HG02763 (cell line): ENCODE data around the gene ALDH3B2.
"Not testable (repeated sequence)": the region's sequence is repeated elsewhere in the genome, so short reads cannot be mapped to it uniquely, and the experiment has no call there.

ENCODE experiments used
- ATAC-seq: cut with Tn5 transposase; IDR thresholded peaks from one replicate; pipeline ENCODE4 v1.9.1; 2021; ENCODE audit warnings: mild to moderate bottlenecking, moderate library complexity; ENCODE audit not compliant: unreplicated experiment

Gene ALDH3B2

DNA sequence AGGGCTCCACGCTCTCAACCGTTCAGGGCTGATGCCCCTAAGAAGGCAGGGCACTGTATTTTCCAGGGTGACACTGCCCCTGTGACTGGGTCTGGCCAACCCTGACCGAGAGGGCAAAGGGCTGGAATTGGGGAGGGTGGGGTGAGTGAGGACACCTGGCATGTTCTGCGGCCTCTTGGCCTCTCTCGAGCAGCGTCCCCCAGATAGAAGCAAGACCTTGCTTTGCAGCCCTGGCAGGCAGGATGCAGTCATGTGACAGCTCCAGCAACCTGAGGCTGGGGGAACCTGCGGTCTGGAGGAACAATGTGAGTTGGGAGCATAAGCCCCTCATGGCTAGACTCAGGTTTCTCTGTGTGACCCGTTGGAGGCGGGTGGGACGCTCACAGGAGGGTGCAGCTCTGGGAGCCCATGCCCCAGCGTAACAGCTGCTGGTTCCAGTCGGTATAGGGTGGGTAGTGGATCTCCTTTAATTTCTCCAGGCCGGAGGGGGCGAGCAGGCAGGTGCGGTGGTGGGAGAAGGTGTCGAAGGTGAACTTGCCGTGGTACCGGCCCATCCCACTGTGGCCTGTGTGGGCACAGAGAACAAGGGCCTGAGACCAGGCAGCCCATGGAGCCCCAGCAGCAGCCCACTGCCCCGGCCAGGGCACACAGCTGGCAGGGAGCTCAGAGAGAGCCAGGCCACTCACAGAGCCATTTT, 11.4 kb downstream of the ALDH3B2 start:
- no peak for ATAC-seq

DNA sequence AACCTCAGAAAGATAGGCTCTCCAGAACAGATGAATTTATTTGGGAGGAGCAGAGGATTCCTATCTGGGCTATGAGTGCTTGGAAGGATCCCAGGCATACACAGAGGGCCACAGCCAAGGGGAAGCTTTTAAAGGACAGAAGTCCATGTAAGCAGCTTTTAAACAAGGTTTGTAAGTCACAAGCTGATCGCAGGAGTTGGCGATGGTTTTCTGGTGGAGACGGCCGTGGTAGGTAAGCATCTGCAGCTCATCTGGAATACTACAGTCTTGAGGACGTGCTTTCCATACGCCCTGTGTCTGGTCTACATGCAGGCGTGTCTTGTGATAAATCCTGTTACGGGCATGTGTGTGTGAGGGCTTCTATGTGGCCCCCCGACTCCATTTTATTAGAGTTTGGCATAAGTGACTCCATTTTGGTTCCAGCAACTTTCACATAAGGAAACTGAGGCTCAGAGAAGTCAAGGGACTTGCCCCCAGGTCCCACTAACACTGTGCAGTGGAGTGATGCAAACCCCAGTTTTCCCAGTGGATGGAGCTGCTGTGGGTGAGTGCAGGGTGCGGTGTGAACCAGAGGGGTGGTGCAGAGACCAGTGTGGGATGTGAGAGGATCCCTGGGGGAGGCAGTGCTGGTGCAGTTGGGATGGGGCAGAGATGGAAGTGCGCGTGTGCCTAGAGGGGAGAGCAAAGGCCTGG, 12.1 kb downstream of the ALDH3B2 start:
- no peak for ATAC-seq

DNA sequence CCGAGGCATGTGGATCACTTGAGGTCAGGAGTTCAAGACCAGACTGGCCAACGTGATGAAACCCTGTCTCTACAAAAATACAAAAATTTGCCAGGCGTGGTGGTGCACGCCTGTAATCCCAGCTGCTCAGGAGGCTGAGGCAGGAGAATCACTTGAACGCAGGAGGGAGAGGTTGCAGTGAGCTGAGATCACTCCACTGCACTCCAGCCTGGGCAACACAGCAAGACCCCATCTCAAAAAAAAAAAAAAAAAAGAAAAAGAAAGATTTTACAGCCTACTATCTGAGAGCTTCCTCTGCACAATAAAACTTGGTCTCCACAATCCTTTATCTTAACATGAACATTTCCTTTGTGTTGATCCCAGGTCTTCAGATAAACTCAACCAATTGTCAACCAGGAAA, 13.7 kb downstream of the ALDH3B2 start:
- ATAC-seq, result not testable (repeated sequence)

DNA sequence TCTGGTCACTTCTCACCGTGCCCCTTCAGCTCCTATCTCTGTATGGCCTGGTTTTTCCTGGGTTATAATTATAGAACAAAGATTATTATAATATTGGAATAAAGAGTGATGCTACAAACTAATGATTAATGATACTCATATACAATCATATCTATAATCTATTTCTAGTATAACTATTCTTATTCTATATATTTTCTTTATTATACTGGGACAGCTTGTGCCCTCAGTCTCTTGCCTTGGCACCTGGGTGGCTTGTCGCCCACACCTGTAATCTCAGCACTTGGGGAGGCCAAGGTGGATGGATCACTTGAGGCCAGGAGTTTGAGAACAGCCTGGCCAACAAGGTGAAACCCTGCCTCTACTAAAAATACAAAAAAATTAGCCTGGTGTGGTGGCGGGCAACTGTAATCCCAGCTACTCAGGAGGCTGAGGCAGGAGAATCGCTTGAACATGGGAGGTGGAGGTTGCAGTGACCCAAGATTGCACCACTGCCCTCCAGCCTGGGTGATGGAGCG, 14.7 kb downstream of the ALDH3B2 start:
- ATAC-seq, result not testable (repeated sequence)

DNA sequence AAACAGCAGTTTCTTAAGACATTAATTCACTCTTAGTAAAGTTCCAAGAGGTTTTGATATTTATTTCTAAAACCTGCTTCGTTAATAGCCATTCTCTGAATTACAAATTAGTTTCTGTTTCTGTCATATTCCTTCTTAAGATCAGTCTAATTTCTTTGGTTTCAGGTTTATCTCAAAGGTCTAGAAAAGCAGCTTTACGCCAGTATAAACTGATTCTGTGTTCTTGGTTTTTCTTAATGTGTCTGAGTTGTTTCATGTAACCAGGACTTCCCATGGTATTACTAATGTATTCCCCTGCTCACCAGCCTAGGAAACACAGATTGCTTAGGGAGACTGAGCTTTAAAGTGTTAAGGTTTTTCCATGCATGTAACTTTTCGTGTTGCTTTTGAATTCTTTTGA, 17.1 kb downstream of the ALDH3B2 start:
- no peak for ATAC-seq

DNA sequence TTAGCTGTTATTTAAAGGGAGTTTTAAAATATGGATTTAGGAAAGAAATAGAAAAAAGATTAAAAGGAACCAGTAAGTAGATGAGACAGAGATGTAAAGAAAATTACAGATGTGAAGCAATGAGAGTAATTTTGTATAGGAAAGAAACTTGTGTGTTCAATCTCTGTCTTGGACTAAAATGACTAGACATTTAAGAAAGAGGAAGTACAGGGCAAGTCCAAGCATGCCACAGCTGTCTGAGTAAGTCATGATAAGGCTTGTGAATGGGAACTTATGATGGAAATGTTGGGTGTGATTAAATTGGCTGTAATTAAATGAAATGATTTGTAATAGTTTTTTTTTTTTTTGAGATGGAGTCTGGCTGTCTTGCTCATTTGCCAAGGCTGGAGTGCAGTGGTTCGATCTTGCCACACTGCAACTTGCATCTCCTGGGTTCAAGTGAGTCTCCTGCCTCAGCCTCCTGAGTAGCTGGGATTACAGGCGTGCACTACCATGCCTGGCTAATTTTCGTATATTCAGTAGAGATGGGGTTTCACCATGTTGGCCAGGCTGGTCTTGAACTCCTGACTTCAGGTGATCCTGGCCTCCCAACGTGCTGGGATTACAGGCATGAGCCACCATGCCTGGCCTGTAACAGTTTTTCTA, 18.0 kb downstream of the ALDH3B2 start:
- ATAC-seq, result no peak

DNA sequence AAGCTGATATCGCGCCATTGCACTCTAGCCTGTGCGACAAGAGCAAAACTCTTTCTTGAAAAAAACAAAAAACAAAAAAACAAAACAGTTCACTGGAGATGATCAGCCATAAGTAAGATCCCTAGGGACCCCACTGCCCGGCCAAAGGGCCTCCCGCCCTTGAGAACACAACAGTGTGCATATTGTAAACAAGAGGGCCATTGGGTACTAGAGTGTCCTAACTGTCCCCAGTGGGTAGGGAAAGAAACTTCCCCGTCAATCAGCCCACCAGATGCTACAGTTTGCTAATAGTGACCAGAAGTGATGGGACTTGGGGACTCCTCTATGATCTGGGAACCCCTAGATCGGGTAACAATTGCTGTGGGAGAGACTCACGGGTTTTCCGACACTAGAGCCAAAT, 20.2 kb downstream of the ALDH3B2 start:
- no peak for ATAC-seq

DNA sequence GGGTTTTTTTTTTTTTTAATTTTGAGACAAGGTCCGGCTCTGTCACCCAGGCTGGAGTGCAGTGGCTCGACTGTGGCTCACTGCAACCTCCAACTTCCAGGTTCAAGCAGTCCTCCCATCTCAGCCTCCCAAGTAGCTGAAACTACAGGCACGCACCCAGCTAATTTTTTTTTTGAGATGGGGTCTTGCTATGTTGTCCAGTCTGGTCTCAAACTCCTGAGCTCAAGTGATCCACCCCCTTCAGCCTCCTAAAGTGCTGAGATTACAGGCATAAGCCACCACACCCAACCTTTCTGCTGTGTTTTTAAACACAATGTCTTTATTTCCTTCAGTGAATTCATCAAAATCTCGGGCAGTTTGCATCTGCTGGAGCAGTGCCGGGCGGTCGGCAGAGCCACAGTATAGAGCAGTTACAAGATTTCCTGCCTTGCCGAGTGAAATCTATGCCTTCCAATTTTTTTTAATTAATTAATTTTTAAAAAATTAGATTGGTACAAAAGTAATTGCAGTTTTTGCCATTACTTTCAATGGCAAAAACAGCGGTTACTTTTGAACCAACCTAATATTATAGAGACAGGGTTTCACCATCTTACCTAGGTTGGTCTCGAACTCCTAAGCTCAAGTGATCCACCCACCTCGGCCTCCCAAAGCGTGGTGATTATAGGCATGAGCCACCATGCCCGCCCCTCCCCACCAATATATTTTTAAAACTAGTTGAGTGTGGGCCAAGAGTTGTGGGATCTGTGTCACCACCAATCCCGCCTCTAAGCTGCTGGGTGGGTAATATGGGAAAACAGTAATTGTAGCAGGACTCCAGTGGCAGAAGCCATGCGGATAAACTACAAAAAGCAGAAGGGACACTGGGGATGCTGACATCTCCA, 21.2 kb downstream of the ALDH3B2 start:
- ATAC-seq, result no peak

DNA sequence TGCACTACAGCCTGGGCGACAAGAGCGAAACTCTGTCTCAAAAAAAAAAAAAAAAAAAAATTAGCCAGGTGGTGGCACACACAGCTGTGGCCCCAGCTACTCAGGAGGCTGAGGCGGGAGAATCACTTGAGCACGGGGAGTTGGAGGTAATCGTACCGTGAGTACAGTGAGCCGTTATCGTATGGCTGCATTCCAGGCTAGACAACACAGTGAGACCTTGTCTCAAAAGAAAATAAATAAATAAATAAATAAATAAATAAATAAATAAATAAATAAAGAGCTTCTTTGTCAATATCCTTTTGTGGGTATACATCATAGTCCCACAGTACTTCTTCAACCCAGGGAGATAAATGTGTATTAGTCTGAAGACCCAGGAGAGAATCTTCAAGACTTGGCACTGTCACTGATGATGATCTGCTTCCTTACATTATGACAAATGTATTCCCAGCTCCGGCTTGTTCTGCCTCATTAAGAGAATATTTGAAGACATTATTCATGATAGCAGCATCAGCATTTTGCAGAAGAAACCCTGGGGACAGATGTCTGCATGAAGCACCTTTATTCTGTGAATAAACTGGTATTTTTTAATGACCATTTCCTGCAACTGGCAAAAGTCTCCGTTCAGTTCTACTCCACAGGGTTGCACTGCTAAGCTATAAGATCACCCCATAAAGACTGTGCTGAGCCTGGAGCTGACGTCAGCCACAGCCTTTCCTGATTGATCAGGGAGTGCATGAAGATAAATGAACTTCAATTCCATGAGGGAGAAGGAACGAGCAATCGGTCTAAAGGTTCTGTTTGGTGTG, 22.2 kb downstream of the ALDH3B2 start:
- ATAC-seq, result no peak

DNA sequence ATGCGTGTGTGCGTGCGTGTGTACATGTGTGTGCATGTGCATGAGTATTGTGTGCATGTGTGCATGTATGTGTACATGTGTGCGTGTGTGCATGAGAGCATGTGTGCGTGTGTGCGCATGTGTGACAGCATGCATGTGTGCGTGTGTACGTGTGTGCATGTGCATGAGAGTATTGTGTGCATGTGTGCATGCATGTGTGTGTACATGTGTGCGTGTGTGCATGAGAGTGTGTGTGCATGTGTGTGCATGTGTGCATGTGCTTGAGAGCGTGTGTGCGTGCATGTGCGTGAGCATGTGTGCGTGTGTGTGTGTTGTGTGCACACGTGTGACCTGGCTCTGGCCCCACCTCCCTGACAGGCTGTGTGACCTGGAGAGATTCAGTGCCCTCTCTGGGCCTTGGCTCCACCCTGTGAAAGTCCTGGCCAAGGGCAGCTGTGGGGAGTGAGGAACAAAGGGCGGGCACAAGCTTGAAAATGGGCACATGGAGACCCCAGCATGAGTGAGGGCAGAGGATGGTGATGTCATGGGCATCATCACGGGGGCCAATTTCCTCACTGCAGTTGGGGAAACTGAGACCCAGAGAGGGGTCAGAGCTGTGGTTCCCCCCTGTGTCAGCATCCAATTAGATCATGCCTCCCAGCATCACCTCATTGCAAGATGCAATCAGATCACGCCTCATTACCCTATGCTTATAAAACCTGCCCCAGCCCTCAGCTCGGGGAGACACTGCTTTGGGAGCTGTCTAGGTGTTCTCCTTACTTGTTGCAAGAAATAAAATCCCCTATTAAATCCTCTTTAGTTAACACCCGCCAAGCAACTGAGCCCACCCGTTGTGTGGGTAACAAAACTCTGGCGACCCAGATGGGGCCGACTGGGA, 24.6 kb downstream of the ALDH3B2 start:
- ATAC-seq, result no peak

DNA sequence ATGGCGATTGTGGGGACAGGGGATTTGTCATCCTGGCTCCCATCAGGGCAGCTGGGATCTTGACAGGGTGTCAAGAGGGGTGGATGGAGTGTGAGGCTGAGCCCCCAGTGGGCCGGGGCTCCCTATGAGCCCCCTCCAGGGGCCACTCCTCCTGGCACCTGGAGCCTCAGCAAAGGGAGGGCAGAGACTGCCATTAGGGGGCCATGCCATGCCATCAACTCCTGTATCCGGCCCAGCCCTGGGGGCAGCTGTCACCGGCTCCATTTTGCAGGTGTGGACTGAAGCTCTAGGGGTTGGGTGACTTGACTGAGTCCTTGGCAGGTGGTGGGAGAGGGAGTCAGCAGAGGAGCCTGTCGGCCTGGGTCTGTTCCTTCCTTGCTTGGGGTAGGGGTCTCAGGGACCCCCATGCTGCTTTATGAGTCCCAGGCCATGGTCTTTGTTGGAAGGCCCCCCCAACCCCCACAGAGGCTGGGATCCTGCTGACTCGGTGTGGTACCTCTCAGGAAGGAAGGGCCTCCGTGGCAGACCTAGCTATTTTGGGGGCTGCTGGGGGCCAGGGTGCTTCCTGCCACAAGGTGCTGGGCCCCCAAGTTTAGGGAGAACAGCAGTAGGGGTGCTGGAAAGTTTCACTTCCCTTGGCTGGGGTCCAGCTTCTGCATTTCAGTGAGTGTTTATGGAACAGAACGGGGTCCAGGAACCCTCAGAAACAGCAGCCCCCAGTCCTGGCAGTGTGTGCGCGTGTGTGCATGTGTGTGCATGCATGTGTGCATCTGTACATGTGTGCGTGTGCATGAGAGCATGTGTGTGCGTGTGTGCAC, 25.4 kb downstream of the ALDH3B2 start:
- ATAC-seq, result no peak

DNA sequence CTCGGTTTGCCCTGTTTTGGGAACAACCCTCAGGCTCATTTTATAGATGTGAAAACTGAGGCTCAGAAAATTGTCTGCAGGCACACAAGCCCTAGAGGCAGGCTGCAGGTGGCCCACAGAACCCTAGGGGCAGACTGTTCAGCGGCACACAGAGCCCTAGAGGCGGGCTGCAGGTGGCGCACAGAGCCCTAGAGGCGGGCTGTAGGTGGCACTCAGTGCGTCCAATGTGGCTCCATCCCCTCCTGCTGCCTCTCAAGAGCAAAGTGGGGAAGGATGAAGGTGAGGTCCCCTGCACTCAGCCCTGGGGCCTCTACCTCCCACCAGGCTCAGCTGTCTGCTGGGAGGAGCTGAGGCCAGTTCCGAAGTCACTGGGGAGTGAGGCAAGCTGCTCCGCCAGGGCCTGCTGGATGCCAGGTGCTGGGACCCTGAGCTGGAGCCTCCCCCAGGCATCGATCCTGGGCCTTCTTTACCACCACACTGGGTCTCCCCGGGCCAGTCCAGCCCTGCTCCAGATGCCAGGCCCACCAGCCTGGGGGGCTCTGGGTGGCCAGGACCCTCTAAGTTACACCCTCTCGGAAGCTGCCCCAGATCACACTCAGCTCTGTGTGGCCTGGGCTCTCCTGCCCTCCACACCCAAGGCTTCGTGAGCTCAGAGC, 26.2 kb downstream of the ALDH3B2 start:
- ATAC-seq, result no peak

DNA sequence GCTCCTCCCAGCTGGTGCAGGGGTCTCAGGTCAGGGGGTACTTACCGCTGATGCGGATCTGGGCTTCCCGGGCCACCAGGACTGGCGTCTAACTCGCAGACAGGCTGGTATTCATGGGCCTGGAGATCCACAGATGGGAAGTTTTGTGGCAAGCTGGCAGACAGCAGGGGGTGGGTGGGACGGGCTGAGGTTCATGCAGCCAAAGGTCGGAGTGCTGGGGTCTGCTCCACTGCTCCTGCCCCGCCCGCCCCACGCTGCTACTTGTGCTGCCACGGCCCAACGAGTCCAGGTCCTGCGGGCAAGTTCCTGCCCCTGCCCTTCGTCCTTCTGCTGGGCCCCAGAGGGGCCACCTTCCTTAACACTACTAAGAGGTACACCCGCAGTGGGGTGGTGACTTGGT, 27.0 kb downstream of the ALDH3B2 start:
- no peak for ATAC-seq

DNA sequence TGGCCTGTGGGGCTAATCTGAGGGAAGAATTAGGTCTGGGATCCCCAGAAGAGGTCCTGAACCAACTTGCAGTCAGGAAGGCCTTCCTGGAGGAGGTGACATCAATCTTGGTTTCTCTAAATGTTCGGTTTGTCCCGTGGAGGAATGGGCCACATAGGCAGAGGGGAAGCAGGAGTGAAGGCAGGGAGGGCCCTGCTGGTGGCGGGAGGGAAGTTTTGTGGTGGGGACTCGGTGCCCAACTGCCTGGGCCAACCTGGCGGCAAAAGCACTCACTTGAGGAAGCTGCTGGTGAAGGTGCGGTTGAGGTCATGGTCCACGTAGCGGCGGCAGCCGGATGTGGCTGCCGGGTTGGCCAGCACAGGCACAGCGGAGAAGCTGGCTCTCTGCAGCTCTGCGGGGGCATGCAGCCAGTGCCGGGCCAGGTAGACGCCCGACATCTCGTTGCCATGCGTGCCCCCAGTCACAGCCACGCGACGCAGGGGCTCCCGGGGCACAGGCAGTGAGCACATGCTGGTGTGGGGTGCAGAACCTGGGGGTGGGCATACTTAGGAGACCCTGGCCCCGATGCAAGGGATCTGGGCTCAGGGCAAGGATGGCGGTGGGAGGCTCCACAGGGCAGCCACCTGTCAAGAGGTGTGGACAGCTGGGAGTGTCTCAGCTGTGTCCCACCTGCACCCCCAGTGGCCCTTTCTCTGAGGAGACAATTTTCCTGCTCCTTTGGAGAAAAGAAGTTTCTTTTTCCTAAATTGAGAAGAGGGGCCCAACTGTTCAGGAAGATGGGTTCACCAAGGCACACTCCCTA, 27.7 kb downstream of the ALDH3B2 start:
- no peak for ATAC-seq

DNA sequence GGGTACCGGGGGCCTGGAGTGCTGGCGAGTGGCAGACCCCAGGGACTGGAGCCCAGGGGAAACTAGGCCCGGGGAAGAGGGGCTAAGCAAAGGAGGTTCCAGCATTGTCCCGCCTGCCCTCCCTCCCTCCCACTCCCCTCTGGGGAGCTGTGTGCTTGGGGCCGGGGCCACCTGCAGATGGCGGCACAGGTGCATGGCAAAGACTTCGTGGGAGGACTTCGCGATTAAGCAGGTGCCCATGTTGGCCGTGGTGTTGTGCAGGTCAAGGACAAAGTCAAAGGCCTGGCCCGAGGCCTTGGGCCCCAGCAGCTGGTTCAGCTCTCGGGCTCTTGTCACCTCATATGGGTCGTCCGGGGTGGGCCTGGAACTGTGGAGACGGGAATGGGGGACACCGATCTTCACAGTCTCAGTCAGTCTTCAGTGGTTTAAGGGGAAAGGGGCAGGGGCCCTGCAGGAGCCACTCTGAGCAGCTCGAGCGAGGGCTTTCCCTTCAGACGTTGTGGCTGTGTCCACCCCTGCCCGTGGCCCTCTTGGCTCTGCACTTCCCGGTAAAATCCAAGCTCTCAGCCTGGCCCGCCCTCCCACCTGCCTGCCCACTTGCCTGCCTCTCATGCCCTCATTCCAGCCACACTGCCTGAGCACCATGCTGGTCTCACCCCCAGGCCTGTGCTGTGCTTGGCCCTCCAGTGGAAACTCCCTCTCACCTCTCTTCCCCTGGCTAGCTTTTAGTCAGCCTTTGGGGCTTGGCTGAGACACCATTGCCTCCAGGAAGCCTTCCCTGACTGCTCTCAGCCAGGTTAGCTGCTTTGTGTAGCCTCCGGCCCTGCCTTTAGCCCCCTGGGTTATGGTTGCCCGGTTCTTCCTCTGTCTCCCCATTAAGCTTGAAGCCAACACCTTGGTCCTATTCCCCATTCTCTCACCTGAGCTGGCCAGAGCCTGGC, 28.6 kb downstream of the ALDH3B2 start:
- no peak for ATAC-seq
